GM18517 (cell line): ENCODE measurements around the gene OAS3.

Source experiments
- ATAC-seq: cut with Tn5 transposase; IDR thresholded peaks from one replicate; pipeline ENCODE4 v1.9.1; 2021; ENCODE audit warnings: mild to moderate bottlenecking, moderate library complexity; ENCODE audit not compliant: unreplicated experiment

OAS3 gene

DNA sequence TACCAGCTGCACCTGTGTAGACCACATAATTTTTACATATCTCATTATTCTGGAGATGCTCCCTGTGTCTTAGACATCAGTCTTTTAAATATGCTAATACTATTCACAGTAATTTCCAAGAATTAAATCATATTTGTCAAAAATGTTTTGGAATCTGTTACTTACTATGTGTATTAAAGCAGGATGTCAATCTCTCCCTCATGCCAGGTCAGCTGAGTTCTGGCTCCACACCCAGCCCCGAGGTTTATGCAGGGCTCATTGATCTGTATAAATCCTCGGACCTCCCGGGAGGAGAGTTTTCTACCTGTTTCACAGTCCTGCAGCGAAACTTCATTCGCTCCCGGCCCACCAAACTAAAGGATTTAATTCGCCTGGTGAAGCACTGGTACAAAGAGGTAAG is 67.9 kb downstream of the OAS3 start:
- no peak for ATAC-seq

DNA sequence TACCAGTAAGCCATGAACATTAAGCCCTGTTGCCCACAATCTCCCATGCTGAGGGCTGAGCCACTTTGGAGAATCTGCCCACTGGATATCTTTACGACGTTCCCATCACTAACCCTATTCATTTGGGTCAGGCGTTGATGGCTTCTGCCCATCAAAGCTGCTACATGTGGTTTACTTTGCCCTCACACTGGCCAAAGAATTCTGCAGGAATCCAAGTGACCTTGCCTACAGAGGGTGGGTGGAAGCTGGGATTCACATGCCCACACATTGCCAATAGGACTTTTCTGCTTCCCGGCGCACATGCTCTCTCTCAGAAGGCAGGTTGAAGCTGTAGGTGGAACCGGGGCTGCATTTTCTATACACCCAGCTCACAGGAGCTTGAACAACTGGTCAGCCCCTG is 68.4 kb downstream of the OAS3 start:
- no peak for ATAC-seq

GRCh38 chr12:113007166-113007565 is 68.9 kb downstream of the OAS3 start:
- no peak for ATAC-seq

DNA sequence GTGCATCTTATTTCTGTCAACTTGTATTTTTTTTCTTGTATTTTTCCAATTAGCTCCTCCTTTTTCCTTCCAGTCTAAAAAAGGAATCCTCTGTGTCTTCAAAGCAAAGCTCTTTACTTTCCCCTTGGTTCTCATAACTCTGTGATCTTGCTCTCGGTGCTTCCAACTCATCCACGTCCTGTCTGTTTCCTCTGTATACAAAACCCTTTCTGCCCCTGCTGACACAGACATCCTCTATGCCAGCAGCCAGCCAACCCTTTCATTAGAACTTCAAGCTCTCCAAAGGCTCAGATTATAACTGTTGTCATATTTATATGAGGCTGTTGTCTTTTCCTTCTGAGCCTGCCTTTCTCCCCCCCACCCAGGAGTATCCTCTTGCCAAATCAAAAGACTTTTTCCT is 72.4 kb downstream of the OAS3 start:
- ATAC-seq: no peak

DNA sequence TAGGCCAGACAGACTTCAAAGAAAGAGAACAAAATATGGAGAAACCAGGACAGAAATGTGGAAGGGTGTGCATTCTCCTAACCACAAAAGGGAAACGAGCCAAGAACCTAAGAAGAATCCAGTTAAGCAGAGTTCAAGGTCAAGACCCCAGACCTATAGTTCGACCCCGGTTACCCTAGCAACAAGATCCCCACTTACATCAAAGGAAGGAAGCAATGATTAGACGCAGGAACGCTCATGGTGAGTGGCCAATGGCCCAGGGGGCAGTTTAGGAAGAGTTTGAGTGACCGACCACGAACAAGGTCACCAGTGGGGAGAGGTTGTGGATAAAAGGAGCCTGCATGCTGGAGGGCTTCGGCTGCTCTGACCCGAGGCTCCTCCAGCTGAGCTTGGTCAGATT is 76.3 kb downstream of the OAS3 start:
- ATAC-seq: no peak

GRCh38 chr12:113016796-113017195 is 78.5 kb downstream of the OAS3 start:
- ATAC-seq: no peak

DNA sequence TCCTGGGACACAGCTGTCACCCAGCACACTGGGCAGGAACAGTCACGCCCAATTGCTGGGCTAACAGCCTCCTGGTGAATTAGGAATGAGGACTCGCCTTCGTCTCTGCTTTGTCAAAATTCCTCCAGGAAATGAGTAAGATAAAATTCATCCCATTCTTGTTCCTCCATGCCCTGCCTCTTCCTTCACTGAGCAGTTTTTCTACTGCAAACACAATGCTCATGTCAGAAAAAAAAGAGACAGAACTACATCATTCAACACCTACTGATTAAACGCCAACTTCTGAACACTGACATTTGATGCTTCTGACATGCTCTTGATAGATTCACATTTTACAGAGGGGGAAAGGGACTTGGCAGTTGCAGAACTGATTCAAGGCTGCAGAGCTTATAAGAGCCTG is 80.8 kb downstream of the OAS3 start:
- ATAC-seq: no peak

- no peak for ATAC-seq
Observed at GRCh38 chr12:113021500-113021899, 83.2 kb downstream of the OAS3 start.
